CD1c-positive myeloid dendritic cell (primary cell): ENCODE measurements around the gene MYH7B.

Experiments
- DNase-seq: peaks from one replicate; pipeline ENCODE4 v3.0.0-alpha.2; 2016; ENCODE audit errors: extremely low spot score

The MYH7B gene

DNA sequence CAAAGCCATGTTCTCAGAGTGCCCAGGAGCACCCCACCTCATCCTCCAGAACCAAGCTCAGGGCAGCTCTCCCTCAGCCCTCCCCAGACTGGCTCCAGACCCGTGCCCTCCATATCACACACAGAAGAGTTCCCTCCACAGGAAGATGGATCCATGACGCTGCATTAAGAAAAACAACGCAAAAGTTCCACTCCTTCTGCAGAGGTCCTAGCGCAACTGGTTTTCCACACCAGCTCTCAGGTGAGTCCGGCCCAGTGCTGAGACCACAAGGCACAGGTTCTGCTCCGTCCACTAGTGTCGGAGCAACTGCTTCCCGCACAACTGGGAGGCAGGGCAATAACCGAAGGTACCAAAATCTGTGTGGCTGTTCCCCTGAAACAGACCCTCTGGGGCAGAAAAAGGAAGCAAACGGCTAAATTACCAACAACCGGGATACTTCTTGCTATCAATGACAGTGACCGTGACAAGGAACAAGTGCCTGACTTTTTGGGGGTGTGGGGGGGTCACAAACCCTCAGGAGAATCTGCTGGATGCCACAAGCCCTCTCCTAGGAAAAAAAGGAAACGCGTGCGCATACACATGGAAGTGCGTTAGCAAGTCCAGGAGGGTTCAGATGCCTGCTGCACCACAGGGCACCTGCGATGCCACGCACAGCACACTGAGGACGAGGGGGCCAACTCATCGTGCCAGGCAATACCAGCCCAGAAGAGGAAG, 49.2 kb downstream of the MYH7B start:
- no peak for DNase-seq
